Measurements from ENCODE around the gene CREBZF. TPM values are rescaled to one million over a fixed set of nuclear protein-coding genes. Genes with fewer than 3 reads are reported as not detected.

CREBZF gene
- total RNA-seq, 1 donor from 2014 or later, result 39.6 TPM

DNA sequence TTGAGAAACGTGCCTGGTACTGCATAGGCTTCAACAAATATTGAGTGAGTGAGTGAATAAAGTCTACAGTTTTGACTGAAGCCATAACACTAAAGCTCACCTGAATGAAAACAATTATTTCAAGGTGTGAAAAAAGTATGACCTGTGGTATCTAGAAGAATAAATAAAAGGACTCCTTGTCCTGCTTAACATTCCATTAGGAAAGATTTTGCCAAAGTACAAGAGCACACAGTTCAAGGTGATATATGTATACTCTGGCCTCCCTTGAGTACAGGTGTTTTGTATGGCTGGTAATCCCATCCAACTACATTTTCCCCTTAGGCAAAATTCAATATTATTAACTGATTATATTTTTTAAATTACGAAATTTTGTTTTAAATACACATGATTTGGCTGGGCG, 1.8 kb upstream of the CREBZF start:
- intact Hi-C loops (cut with DNase I), result no loop called here
- TF ChIP-seq, protein P1, sequence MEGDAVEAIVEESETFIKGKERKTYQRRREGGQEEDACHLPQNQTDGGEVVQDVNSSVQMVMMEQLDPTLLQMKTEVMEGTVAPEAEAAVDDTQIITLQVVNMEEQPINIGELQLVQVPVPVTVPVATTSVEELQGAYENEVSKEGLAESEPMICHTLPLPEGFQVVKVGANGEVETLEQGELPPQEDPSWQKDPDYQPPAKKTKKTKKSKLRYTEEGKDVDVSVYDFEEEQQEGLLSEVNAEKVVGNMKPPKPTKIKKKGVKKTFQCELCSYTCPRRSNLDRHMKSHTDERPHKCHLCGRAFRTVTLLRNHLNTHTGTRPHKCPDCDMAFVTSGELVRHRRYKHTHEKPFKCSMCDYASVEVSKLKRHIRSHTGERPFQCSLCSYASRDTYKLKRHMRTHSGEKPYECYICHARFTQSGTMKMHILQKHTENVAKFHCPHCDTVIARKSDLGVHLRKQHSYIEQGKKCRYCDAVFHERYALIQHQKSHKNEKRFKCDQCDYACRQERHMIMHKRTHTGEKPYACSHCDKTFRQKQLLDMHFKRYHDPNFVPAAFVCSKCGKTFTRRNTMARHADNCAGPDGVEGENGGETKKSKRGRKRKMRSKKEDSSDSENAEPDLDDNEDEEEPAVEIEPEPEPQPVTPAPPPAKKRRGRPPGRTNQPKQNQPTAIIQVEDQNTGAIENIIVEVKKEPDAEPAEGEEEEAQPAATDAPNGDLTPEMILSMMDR (IDR thresholded peaks at IDR 0.05), result no peak
- Histone ChIP-seq H3K27ac (no peak overlapping the region), H3K27me3 (ENCODE audit: low read depth) (no peaks in the 10 kb centered on the region), H3K4me3 (no peak overlapping the region), H3K9me3 (no peaks in the 10 kb centered on the region), H3K36me3 (peaks cover 13% of the 10 kb centered on the region), H3K4me1 (peaks cover 20% of the 10 kb centered on the region)
- ATAC-seq (no peak), DNase-seq (no peak)

DNA sequence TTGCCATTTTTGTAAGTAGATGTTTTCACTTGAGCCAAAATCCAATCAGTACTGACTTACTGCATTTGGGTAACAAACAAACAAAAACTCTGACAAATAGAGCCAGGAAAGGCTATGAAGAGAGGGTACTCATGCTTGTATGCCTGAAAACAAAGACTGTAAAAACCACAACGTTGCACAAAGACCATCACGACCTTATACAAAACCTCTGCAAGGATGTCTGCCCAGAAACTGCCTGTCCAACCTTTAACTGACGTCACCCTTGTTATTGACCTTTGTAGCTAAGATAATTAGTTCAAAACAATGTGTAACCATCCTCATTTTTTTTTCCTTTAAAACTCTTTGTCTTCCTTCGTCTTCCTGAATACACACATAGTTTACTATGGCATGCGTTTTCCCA, 804 bp upstream of the CREBZF start:
- intact Hi-C loops (cut with DNase I), result no loop called here
- Histone ChIP-seq H3K27me3 (ENCODE audit: low read depth) (no peaks in the 10 kb centered on the region), H3K4me1 (peaks cover 30% of the 10 kb centered on the region), H3K9me3 (no peaks in the 10 kb centered on the region), H3K36me3 (peaks cover 23% of the 10 kb centered on the region), H3K27ac (no peak overlapping the region), H3K4me3 (peak overlapping the region; percentile 93)
- DNase-seq (no peak), ATAC-seq (no peak)
- TF ChIP-seq, protein P1 (IDR thresholded peaks at IDR 0.05), result no peak

DNA sequence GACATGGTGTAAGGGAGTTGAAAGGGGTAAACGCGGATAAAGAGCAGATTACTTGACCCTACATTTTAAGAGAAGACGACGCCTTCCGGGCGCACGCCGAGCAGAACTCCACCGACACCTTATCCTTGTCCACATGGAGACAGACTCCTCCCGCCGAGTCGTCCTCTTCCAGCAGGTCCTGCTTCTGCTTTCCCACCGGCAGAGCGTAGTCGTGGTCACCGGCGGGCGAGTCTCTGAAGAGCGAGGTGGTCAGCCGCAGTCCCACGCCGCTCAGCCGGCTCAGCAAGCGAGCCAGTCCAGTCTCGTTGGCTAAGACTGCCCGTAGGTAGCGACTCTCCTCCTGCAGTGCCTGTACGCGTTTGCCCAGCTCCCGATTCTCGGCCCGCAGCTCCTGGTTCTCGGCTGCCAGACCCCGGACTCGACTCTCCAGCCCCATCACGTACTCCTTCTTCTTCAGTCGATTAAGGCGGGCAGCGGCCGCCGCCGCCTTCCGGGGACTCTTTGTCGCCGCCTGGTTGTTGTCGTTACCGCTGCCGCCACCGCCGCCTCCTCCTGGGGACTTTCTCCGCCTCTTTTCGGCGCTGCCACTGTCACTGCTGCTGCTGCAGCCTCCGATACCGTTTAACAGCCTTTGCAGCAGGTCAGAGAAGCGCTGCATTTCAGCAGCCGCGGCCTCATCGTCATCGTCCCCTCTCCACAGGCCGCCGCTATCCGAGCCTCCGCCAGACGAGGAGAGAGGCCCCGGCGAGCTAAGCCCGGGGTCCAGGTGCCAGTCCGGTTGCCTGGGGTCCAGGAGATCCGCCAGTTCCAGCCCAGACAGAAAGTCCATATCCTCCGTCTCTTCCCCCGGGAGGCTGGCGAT, 945 bp downstream of the CREBZF start:
- peak overlapping the region; percentile 98 for H3K27ac ChIP-seq
- ATAC-seq (peak; percentile 89 to 91), DNase-seq (peak; percentile 90)
- H3K4me1 ChIP-seq, result peaks cover 47% of the 10 kb centered on the region
- peaks cover 40% of the 10 kb centered on the region for H3K36me3 ChIP-seq
- TF ChIP-seq, protein P1 (IDR thresholded peaks at IDR 0.05), result peak; percentile 59
- no peaks in the 10 kb centered on the region for H3K9me3 ChIP-seq
- H3K4me3 ChIP-seq, result peak overlapping the region; percentile 93
- H3K27me3 ChIP-seq (ENCODE audit: low read depth), result no peaks in the 10 kb centered on the region
- intact Hi-C loops (cut with DNase I), result no loop called here

DNA sequence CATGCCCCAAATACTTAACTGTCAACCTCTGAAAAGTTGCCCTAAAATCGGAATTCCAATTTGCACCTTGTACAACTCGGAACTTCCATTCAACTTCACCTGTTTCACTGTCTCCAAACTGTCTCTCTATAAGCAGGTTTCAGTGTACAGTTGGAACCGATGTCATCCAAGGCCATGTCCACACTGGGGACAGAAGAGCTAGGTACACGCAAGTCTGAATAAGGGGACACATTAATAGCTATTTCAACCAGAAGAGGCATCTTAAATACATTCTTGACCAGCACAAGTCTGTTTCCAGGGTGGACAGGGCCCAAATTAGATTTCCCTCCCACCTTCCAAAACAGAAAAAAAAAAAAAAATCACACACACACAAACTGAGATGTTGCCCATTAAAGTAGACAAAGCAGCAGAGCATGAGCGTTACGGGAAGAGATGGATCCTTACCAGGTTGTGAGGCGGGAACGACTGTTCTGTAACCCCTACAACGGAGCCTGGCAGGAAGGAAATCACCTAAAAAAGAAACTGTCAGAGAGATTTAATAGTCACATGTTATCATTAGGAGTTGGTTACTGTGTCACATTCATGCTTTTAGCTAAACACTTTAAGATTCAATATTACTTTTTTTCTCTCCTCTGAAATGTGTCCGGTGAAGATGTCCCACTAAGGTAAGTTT, 1.7 kb downstream of the CREBZF start:
- peaks cover 50% of the 10 kb centered on the region for H3K4me1 ChIP-seq
- H3K36me3 ChIP-seq, result peaks cover 45% of the 10 kb centered on the region
- no peaks in the 10 kb centered on the region for H3K27me3 ChIP-seq (ENCODE audit: low read depth)
- ATAC-seq (no peak), DNase-seq (no peak)
- peak overlapping the region; percentile 93 for H3K4me3 ChIP-seq
- TF ChIP-seq, protein P1 (IDR thresholded peaks at IDR 0.05), result no peak
- no peaks in the 10 kb centered on the region for H3K9me3 ChIP-seq
- intact Hi-C loops (cut with DNase I), result no loop called here
- H3K27ac ChIP-seq, result peak overlapping the region; percentile 98

DNA sequence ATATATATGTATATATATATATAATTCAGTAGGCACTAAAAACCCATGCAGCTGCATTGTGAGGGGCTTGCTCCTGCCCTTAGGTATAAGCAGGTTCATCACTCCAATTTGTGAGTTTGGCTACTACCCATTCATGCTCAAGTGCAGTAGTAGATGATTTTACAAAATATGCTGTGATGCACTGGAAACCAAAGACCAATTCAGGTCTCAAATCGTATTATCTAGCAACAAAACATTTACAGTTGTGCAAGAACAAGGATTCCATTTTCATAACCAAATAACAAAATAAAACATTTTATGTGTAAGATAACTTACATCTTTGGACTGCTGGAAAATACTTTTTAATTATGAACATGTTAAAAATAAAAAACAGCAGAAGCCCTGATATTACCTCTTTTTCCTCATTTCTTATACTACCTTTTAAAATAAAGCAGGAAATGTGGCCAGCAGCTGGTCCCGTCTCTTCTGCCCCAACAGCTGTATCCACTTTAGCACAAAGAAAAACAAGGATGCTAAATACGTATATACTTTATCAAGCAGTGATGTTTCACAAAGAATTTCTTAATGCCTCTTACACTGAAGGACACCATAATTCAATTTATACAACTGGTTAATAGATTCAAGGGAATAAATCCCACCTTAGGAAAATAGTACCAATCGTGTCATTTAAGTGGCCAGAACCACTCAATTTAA, 2.8 kb downstream of the CREBZF start:
- H3K4me1 ChIP-seq, result peaks cover 58% of the 10 kb centered on the region
- H3K27ac ChIP-seq, result no peak overlapping the region
- intact Hi-C loops (cut with DNase I), result no loop called here
- peak overlapping the region; percentile 93 for H3K4me3 ChIP-seq
- TF ChIP-seq, protein P1 (IDR thresholded peaks at IDR 0.05), result no peak
- DNase-seq (no peak), ATAC-seq (no peak)
- H3K27me3 ChIP-seq (ENCODE audit: low read depth), result no peaks in the 10 kb centered on the region
- no peaks in the 10 kb centered on the region for H3K9me3 ChIP-seq
- H3K36me3 ChIP-seq, result peaks cover 52% of the 10 kb centered on the region

Data from lower lobe of right lung (tissue), 2 donors.